IMR-90 (cell line): ENCODE measurements around the gene SPIC. TPM values are rescaled to one million over a fixed set of nuclear protein-coding genes. Genes with fewer than 3 reads are reported as not detected.

Experiments
- ATAC-seq: fragments of 200-7000 bp; cut with Tn5 transposase; 2 replicates; pipeline ENCODE4 v1.9.1; 2020; ENCODE audit warnings: low read depth, mild to moderate bottlenecking, moderate library complexity
- BruUV-seq: library from RNA; stranded (reverse); fragments of 400-500 nt; replicated peaks from 2 replicates; lab custom pipeline; 2021; lab: Mats Ljungman, UMichigan
- CTCF ChIA-PET: fragments of 300-600 bp; formaldehyde crosslinking; extraction: SDS; loops from one replicate; lab custom pipeline; 2021; ENCODE audit warnings: antibody characterized with exemption; lab: Yijun Ruan, JAX
- POLR2A ChIA-PET: fragments of 300-600 bp; sonication (Branson Sonifier 250); formaldehyde crosslinking; loops from one replicate; lab custom pipeline; 2022; ENCODE audit warnings: antibody characterized with exemption; ENCODE audit not compliant: unreplicated experiment; lab: Charles Lee
- DNase-seq: peaks from one replicate; pipeline ENCODE4 v3.0.0; 2013
- H2AFZ ChIP-seq: replicated peaks from 2 replicates; pipeline ENCODE3; 2013; ENCODE audit warnings: low read length, mild to moderate bottlenecking; ENCODE audit not compliant: poor library complexity
- H2AK5ac ChIP-seq: 2 replicates; pipeline ENCODE4 v1.6.1; 2013; ENCODE audit warnings: low read depth, low read length, inconsistent platforms
- H2AK9ac ChIP-seq: replicated peaks from 2 replicates; pipeline ENCODE3; 2013; ENCODE audit warnings: mild to moderate bottlenecking, low read depth, low read length, moderate library complexity; ENCODE audit not compliant: poor library complexity
- H2BK120ac ChIP-seq: 2 replicates; pipeline ENCODE4 v1.6.1; 2013; ENCODE audit warnings: low read depth, low read length, inconsistent platforms
- H2BK15ac ChIP-seq: 3 replicates; pipeline ENCODE4 v1.6.1; 2013; ENCODE audit warnings: low read depth, low read length, inconsistent platforms
- H2BK20ac ChIP-seq: 2 replicates; pipeline ENCODE4 v1.6.1; 2013; ENCODE audit warnings: low read depth, mild to moderate bottlenecking, inconsistent platforms, low read length, moderate library complexity
- H2BK5ac ChIP-seq: 2 replicates; pipeline ENCODE4 v1.6.1; 2013; ENCODE audit warnings: mild to moderate bottlenecking, low read depth, low read length, inconsistent platforms; ENCODE audit not compliant: poor library complexity, severe bottlenecking
- H3K14ac ChIP-seq: replicated peaks from 2 replicates; pipeline ENCODE4 v1.6.1; 2013; ENCODE audit warnings: low read depth, low read length, inconsistent platforms
- H3K18ac ChIP-seq: 2 replicates; pipeline ENCODE4 v1.6.1; 2013; ENCODE audit warnings: low read depth, low read length, control low read depth
- H3K23ac ChIP-seq: 2 replicates; pipeline ENCODE4 v1.6.1; 2013; ENCODE audit warnings: low read depth, low read length, inconsistent platforms
- H3K27ac ChIP-seq: 2 replicates; pipeline ENCODE4 v1.5.1; 2013; ENCODE audit warnings: mild to moderate bottlenecking, control low read depth, low read length; ENCODE audit not compliant: insufficient read depth
- H3K27me3 ChIP-seq: 2 replicates; pipeline ENCODE4 v1.6.1; 2013; ENCODE audit warnings: low read length; ENCODE audit not compliant: control insufficient read depth, insufficient read depth
- H3K36me3 ChIP-seq: 2 replicates; pipeline ENCODE4 v1.6.1; 2013; ENCODE audit warnings: low read length, mixed read lengths; ENCODE audit not compliant: control insufficient read depth, insufficient read depth
- H3K4ac ChIP-seq: 2 replicates; pipeline ENCODE4 v1.6.1; 2013; ENCODE audit warnings: low read depth, low read length, inconsistent platforms
- H3K4me1 ChIP-seq: 2 replicates; pipeline ENCODE4 v1.6.1; 2013; ENCODE audit warnings: low read length, mixed read lengths; ENCODE audit not compliant: control insufficient read depth, insufficient read depth
- H3K4me2 ChIP-seq: 2 replicates; pipeline ENCODE4 v1.6.1; 2013; ENCODE audit warnings: low read depth, mild to moderate bottlenecking, control low read depth, low read length, moderate library complexity
- H3K4me3 ChIP-seq: 2 replicates; pipeline ENCODE4 v1.5.1; 2013; ENCODE audit warnings: low read depth, mild to moderate bottlenecking, control low read depth, low read length, moderate library complexity; ENCODE audit not compliant: insufficient read depth
- H3K56ac ChIP-seq: 2 replicates; pipeline ENCODE4 v1.6.1; 2013; ENCODE audit warnings: low read length, inconsistent platforms; ENCODE audit not compliant: insufficient read depth; ENCODE audit errors: extremely low read depth
- H3K79me1 ChIP-seq, 2 experiments: 2 replicates each; pipeline ENCODE4 v1.6.1; 2013; ENCODE audit warnings: low read length in 2 of 2, inconsistent platforms in 1 of 2, low read depth in 1 of 2
- H3K9ac ChIP-seq: 2 replicates; pipeline ENCODE4 v1.6.1; 2013; ENCODE audit warnings: low read depth, low read length, control low read depth
- H3K9me1 ChIP-seq: 2 replicates; pipeline ENCODE4 v1.6.1; 2013; ENCODE audit warnings: low read length, inconsistent platforms; ENCODE audit not compliant: insufficient read depth
- H3K9me3 ChIP-seq: 2 replicates; pipeline ENCODE4 v1.6.1; 2013; ENCODE audit warnings: low read length; ENCODE audit not compliant: control insufficient read depth, insufficient read depth
- H4K20me1 ChIP-seq: 2 replicates; pipeline ENCODE4 v1.6.1; 2013; ENCODE audit warnings: low read length, inconsistent platforms; ENCODE audit not compliant: insufficient read depth
- H4K5ac ChIP-seq: 2 replicates; pipeline ENCODE4 v1.6.1; 2013; ENCODE audit warnings: mild to moderate bottlenecking, low read depth, low read length, control low read depth
- H4K8ac ChIP-seq, 2 experiments: 2 replicates each; pipeline ENCODE4 v1.6.1; 2013; ENCODE audit warnings: low read depth in 2 of 2, low read length in 2 of 2, control low read depth in 1 of 2, inconsistent platforms in 1 of 2
- H4K91ac ChIP-seq: 2 replicates; pipeline ENCODE4 v1.6.1; 2013; ENCODE audit warnings: low read depth, low read length, inconsistent platforms; ENCODE audit not compliant: insufficient read depth
- MAZ ChIP-seq: IDR thresholded peaks from 2 replicates; pipeline ENCODE4 v1.6.1; 2012; ENCODE audit warnings: low read depth, mild to moderate bottlenecking, low read length, improper control_type of control experiment, moderate library complexity, borderline replicate concordance
- NFE2L2 ChIP-seq: fragments of 150-350 bp; IDR thresholded peaks from 2 replicates; pipeline ENCODE4 v1.6.1; 2016; ENCODE audit warnings: low read depth, mild to moderate bottlenecking, low read length
- RCOR1 ChIP-seq: IDR thresholded peaks from 2 replicates; pipeline ENCODE4 v1.6.1; 2012; ENCODE audit warnings: mild to moderate bottlenecking, low read length, improper control_type of control experiment; ENCODE audit not compliant: insufficient replicate concordance
- RFX5 ChIP-seq: IDR thresholded peaks from 2 replicates; pipeline ENCODE4 v1.8.0; 2012; ENCODE audit warnings: low read depth, mild to moderate bottlenecking, low read length, moderate library complexity
- dilution Hi-C: fragments of 300-500 bp; cut with HindIII; formaldehyde crosslinking; loops from one replicate; pipeline ENCODE4 v1.14.3; 2018; ENCODE audit warnings: low sequenced_read_pairs; ENCODE audit not compliant: unreplicated experiment
- in situ Hi-C: fragments of 300-500 bp; cut with MboI; formaldehyde crosslinking; loops from 3 replicates; pipeline ENCODE4 v1.14.3; 2019; ENCODE audit warnings: low sequenced_read_pairs, inconsistent platforms, mixed read lengths
- intact Hi-C: fragments of 100-400 bp; cut with micrococcal nuclease; formaldehyde crosslinking; loops from 2 replicates; pipeline ENCODE4 v1.10.0; 2022
- polyA plus RNA-seq, 3 experiments: library from polyadenylated mRNA; depleted of rRNA; stranded (reverse); fragments of >200 nt; gene quantifications; 2 replicates each; pipeline ENCODE4 v1.2.3, GENCODE V29; 2012; ENCODE audit warnings: low replicate concordance in 1 of 3
- total RNA-seq: library from RNA; depleted of rRNA; stranded (reverse); fragments of >200 nt; gene quantifications from 2 replicates; pipeline ENCODE4 v1.2.3, GENCODE V29; 2012
- TF ChIP-seq, protein P1 (sequence below): conservative IDR thresholded peaks from 2 replicates; pipeline ENCODE4 v1.5.1; 2012; ENCODE audit warnings: mild to moderate bottlenecking, low read depth, low read length, improper control_type of control experiment

SPIC gene
- total and polyA plus RNA-seq, 2 of the 4 experiments (the other 2 are of a cell fraction) = not detected

DNA sequence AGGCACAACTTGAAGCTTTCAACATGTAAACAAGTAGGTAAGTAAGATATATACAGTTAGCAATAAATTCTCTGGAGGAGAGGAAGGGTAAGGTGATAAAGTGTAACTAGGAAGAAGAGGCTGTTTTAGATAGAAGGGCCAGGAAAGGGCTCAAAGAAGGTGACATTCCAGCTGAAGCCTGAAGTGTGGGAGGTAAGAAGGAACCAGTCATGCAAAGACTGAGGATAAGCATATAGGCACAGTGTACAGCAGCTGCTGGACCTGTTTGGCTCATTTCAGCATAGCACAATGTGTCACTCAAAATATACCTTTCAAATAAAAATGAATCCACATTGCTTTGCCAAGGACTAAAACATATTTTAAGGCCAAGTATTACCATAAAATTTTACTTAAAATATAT lies 39.0 kb upstream of the SPIC start:
- no peak for ATAC-seq

More for the DNA sequence above, 39.0 kb upstream of the SPIC start:
- no peak overlapping the region for H3K4me2 ChIP-seq
- no peaks in the 10 kb centered on the region for H3K27me3 ChIP-seq
- ChIA-PET POLR2A (no interaction called here), CTCF (no interaction called here)
- no peak overlapping the region for H2AK5ac ChIP-seq
- no peak overlapping the region for H3K4me3 ChIP-seq
- H4K20me1 ChIP-seq = no peaks in the 10 kb centered on the region
- no peak overlapping the region for H3K9ac ChIP-seq
- H3K4ac ChIP-seq = no peak overlapping the region
- BruUV-seq = no TSS peak
- H3K9me1 ChIP-seq = no peaks in the 10 kb centered on the region
- H2BK120ac ChIP-seq = no peak overlapping the region
- no peaks in the 10 kb centered on the region for H3K79me1 ChIP-seq
- DNase-seq = no peak
- no peak overlapping the region for H2BK15ac ChIP-seq
- H3K56ac ChIP-seq = no peak overlapping the region
- no peak overlapping the region for H3K18ac ChIP-seq
- no peak overlapping the region for H3K14ac ChIP-seq
- no peak overlapping the region for H3K23ac ChIP-seq
- in situ Hi-C loops (no loop called here), intact Hi-C loops (no loop called here), dilution Hi-C loops (no loop called here)
- no peak overlapping the region for H4K91ac ChIP-seq
- H3K9me3 ChIP-seq = no peaks in the 10 kb centered on the region
- no peak overlapping the region for H2AFZ ChIP-seq
- no peak overlapping the region for H2BK20ac ChIP-seq
- no peak overlapping the region for H4K8ac ChIP-seq
- H2AK9ac ChIP-seq = no peak overlapping the region
- H2BK5ac ChIP-seq = no peak overlapping the region
- H3K36me3 ChIP-seq = no peaks in the 10 kb centered on the region
- H3K27ac ChIP-seq = no peak overlapping the region
- no peaks in the 10 kb centered on the region for H3K4me1 ChIP-seq
- TF ChIP-seq RCOR1 (no peak), MAZ (no peak), RFX5 (no peak), NFE2L2 (no peak)
- TF ChIP-seq, protein P1, sequence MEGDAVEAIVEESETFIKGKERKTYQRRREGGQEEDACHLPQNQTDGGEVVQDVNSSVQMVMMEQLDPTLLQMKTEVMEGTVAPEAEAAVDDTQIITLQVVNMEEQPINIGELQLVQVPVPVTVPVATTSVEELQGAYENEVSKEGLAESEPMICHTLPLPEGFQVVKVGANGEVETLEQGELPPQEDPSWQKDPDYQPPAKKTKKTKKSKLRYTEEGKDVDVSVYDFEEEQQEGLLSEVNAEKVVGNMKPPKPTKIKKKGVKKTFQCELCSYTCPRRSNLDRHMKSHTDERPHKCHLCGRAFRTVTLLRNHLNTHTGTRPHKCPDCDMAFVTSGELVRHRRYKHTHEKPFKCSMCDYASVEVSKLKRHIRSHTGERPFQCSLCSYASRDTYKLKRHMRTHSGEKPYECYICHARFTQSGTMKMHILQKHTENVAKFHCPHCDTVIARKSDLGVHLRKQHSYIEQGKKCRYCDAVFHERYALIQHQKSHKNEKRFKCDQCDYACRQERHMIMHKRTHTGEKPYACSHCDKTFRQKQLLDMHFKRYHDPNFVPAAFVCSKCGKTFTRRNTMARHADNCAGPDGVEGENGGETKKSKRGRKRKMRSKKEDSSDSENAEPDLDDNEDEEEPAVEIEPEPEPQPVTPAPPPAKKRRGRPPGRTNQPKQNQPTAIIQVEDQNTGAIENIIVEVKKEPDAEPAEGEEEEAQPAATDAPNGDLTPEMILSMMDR = no peak
- no peak overlapping the region for H4K5ac ChIP-seq
